Cardiac muscle cell (in vitro differentiated cells and primary cell): ENCODE results near the gene P2RX7. TPM values are rescaled to one million over a fixed set of nuclear protein-coding genes. Genes with fewer than 3 reads are reported as not detected.

ENCODE experiments used
- DNase-seq, 2 donors: peaks; one replicate each; pipeline versions ENCODE4 v3.0.0 to v3.0.0-alpha.2; 2010 to 2017; ENCODE audit warnings: low read depth in 1 of 2, low spot score in 1 of 2
- H3K27ac ChIP-seq: fragments of 200-600 bp; sonication (generic); 2 replicates; pipeline ENCODE4 v1.5.1; 2016
- H3K27me3 ChIP-seq: fragments of 200-600 bp; sonication (generic); 2 replicates; pipeline ENCODE4 v1.6.0; 2016; ENCODE audit warnings: control low read depth
- H3K36me3 ChIP-seq: fragments of 200-600 bp; sonication (generic); 2 replicates; pipeline ENCODE4 v1.5.1; 2016; ENCODE audit warnings: control low read depth
- H3K4me1 ChIP-seq: fragments of 200-600 bp; sonication (generic); 2 replicates; pipeline ENCODE4 v1.8.1; 2017; ENCODE audit warnings: low read depth, mild to moderate bottlenecking, mixed run types
- H3K4me3 ChIP-seq: fragments of 200-600 bp; sonication (generic); 2 replicates; pipeline ENCODE4 v1.5.1; 2016; ENCODE audit warnings: mild to moderate bottlenecking
- H3K9me3 ChIP-seq: fragments of 200-600 bp; sonication (generic); 2 replicates; pipeline ENCODE4 v1.5.1; 2017; ENCODE audit warnings: low read depth, mild to moderate bottlenecking, control low read depth
- CTCF ChIP-seq: IDR thresholded peaks from 2 replicates; pipeline ENCODE4 v1.5.1; 2012; ENCODE audit warnings: low read depth, mild to moderate bottlenecking, low read length
- polyA plus RNA-seq: library from polyadenylated mRNA; unstranded; fragments of >200 nt; fragmentation: Nextera tagmentation; extraction: Ambion mirVana; gene quantifications from 2 replicates; pipeline ENCODE4 v1.2.1, GENCODE V29; 2016
- total RNA-seq: library from RNA; depleted of rRNA; stranded (reverse); fragments of >200 nt; gene quantifications from 2 replicates; pipeline ENCODE4 v1.2.3, GENCODE V29; 2016

The P2RX7 gene
- total and polyA plus RNA-seq, 2 experiments from 2014 or later = 0.03 to 0.65 TPM

GRCh38 chr12:121182222-121182893 is 49.7 kb downstream of the P2RX7 start:
- no peak for TF ChIP-seq CTCF
- Histone ChIP-seq H3K4me3 (no peak overlapping the region), H3K27me3 (no peaks in the 10 kb centered on the region), H3K4me1 (no peaks in the 10 kb centered on the region), H3K36me3 (no peaks in the 10 kb centered on the region), H3K27ac (no peak overlapping the region), H3K9me3 (no peaks in the 10 kb centered on the region)
- no peak for DNase-seq

GRCh38 chr12:121184425-121184824 is 51.7 kb downstream of the P2RX7 start:
- Histone ChIP-seq H3K4me3 (no peak overlapping the region), H3K9me3 (no peaks in the 10 kb centered on the region), H3K27me3 (no peaks in the 10 kb centered on the region), H3K27ac (no peak overlapping the region), H3K36me3 (no peaks in the 10 kb centered on the region), H3K4me1 (no peaks in the 10 kb centered on the region)
- no peak for DNase-seq
- no peak for TF ChIP-seq CTCF

- Histone ChIP-seq H3K36me3 (no peaks in the 10 kb centered on the region), H3K27ac (peak overlapping the region; percentile 30), H3K4me1 (no peaks in the 10 kb centered on the region), H3K4me3 (no peak overlapping the region), H3K9me3 (no peaks in the 10 kb centered on the region), H3K27me3 (no peaks in the 10 kb centered on the region)
- no peak for DNase-seq
- no peak for TF ChIP-seq CTCF
Measured at GRCh38 chr12:121184984-121185889, 52.6 kb downstream of the P2RX7 start.

GRCh38 chr12:121186826-121187225 is 54.1 kb downstream of the P2RX7 start:
- Histone ChIP-seq H3K27ac (no peak overlapping the region), H3K4me1 (no peaks in the 10 kb centered on the region), H3K9me3 (no peaks in the 10 kb centered on the region), H3K4me3 (no peak overlapping the region), H3K36me3 (no peaks in the 10 kb centered on the region), H3K27me3 (no peaks in the 10 kb centered on the region)
- DNase-seq = no peak
- no peak for TF ChIP-seq CTCF

- no peak for TF ChIP-seq CTCF
- Histone ChIP-seq H3K9me3 (no peaks in the 10 kb centered on the region), H3K27me3 (no peaks in the 10 kb centered on the region), H3K4me1 (no peaks in the 10 kb centered on the region), H3K36me3 (no peaks in the 10 kb centered on the region), H3K27ac (no peak overlapping the region), H3K4me3 (no peak overlapping the region)
- DNase-seq = no peak
Measured at GRCh38 chr12:121187501-121187900, 54.8 kb downstream of the P2RX7 start.
